GM18526 (cell line): ENCODE measurements around the gene FANK1.

Experiments used
- POLR2A ChIP-seq: IDR thresholded peaks from 3 replicates; pipeline ENCODE4 v1.6.1; 2011; ENCODE audit not compliant: insufficient read length; ENCODE audit errors: extremely low read depth

The FANK1 gene

DNA sequence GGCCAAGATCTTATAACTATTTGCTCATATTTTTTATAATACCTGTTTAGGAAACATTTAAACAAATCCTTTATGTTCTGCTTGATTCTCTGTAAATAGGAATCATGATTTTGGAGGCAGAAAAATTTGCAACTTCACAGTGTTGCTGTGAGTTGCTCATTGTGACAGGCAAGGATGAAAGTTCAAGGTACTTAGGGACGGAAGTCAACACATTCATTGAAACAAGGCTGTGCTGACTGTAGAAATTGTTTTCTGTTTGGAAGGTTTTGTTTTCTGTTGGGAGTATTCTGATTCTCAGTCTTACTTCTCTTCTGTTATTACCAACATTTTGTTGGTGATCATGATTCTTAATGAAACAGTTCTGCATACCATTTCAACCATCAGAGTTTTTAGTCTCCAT is 54.9 kb downstream of the FANK1 start:
- no peak for TF ChIP-seq POLR2A

DNA sequence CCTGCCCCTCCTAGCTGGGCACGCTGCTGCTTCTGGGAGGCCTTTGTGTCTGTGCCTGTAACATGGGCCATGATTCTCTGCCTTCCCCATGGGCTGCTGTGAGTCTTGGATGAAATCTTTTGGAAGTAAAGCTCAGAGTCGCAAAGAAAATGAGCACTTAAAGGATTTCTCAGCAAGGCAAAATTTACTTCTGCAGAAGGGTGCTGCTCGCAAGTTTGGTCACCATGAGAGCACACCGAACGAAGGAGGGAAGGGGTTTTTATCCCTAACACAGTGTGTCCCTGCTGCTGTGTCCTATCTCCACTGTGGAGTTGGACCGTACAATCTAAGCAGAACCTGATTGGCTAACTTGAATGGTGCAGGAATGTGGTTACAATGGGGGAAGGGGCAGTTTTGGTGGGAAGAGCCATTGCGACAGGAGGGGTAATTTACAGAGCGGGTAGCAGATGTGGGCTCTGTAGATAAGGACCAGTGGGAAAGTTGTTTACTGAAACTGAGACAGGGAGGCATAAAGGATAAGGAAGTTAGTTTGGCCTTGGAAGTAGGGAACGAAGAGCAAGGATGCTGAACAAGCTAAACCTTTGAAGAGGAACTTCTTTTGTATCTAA is 57.5 kb downstream of the FANK1 start:
- TF ChIP-seq POLR2A = no peak

DNA sequence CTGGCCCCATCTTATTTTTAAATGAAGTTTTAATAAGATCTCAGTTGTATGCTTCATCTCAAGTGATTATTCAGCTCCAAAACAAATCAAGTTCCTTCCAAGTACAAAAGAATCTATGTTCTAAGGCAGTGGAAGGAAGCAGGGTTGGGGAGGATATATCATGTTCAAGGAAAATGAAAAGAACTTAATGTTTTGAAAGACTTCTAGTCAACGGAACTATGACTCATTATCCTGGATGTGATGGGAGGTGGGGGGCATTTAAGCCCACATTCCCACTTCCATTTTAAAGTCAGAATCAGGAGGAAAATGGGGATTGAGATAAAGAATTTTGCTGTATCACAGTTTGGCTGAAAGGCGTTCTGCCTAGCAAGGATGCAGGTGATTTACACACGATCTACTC is 59.4 kb downstream of the FANK1 start:
- no peak for TF ChIP-seq POLR2A

- TF ChIP-seq POLR2A = no peak
Observed at GRCh38 chr10:125961743-125962142, 65.4 kb downstream of the FANK1 start.

DNA sequence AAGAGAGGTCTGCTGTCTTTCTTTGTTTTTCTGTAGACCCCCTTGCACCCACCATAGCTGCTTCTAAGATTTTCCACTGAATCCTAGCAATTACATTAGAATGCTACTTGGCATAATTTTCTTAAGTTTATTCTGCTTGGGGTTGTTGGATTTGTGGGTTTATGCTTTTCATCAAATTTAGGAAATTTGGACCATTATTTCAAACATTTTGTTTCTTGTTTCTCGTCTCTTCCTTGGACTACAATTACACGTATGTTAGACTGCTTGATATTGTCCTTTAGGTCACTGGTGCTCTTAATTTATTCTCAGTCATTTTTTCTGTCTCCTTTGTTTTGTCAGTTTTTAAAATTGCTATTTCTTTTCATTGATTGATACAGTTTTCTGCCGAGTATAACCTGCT is 65.8 kb downstream of the FANK1 start:
- TF ChIP-seq POLR2A = no peak

DNA sequence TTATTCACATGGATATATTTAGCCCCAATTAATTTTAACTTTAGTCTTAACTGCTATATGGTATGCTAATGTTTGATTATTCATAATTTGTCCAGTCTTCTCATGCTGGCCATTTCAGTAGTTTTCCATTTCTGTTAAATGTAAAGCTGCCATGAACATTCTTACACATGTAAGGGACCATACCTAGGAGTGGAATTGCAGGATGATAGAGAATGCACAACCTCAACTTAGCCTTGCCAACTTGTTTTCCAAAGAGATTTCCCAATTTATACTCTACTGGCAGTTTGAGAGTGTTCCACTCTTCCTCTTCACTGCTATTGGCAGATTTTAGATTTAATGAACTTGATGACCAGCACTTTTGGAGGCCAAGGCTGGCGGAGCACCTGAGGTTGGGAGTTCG is 68.2 kb downstream of the FANK1 start:
- no peak for TF ChIP-seq POLR2A

- TF ChIP-seq POLR2A = no peak
Observed at GRCh38 chr10:125967533-125967932, 71.2 kb downstream of the FANK1 start.

GRCh38 chr10:125976960-125977605 is 80.7 kb downstream of the FANK1 start:
- TF ChIP-seq POLR2A = no peak

DNA sequence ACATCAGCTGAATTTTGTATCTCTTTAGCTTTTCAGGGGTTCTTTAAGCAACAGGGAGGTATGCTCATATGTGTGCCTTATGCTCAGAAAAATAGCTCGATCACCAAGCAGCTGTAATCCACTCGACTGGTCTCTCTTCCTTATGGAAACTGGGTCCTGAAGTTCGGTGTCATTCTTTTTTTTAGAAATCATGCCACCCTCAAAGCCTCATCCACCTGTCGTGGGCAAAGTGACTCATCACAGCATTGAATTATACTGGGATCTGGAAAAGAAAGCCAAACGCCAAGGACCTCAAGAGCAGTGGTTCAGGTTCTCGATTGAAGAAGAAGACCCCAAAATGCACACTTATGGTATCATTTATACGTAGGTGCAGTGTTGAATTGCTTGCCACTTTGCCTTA is 83.6 kb downstream of the FANK1 start:
- TF ChIP-seq POLR2A = no peak

DNA sequence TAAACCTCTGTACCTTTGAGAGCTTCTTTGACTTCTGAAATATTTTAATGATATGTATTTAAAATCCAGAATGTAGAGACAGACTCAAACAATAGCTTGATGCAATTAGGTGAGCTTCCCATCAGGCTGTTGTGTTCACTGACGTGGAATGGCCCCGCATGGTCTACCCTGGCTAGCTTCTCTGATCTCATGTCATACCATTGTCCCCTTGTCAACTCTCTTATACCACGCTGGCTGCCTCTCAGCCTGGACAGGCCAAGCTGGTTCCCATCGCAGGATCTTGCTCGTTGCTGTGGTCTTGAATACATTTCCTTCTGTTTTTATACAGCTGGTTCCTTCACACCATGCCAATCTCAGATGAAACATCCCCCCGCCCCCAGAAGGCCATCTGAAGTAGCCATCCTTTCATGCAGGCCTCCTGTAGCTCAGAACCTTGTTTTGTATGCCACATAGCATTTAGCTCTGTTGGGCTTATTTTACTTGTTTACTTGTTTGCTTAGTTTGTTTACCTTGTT is 84.2 kb downstream of the FANK1 start:
- TF ChIP-seq POLR2A = no peak

GRCh38 chr10:125982260-125982948 is 86.0 kb downstream of the FANK1 start:
- TF ChIP-seq POLR2A = no peak

GRCh38 chr10:125983161-125983560 is 86.8 kb downstream of the FANK1 start:
- no peak for TF ChIP-seq POLR2A

DNA sequence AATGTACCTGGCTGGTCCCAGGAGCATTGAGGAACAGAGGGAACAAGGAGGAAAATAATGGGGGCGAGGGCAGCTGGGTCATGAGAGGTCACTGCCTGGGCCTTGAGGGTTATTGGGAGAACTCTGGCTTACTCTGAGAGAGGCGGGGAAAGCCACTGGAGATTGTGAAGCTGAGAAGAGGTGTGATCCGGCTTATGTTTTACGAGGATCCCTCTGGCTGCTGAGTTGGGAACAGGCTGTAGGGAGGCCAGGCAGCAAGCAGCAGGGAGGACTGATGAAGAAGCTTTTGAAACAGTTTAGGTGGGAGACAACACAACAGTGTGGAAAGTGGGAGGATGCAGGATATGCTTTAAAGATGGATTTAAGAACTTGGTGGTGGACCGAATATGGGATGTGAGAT is 87.3 kb downstream of the FANK1 start:
- no peak for TF ChIP-seq POLR2A

GRCh38 chr10:125984346-125984745 is 88.0 kb downstream of the FANK1 start:
- no peak for TF ChIP-seq POLR2A

DNA sequence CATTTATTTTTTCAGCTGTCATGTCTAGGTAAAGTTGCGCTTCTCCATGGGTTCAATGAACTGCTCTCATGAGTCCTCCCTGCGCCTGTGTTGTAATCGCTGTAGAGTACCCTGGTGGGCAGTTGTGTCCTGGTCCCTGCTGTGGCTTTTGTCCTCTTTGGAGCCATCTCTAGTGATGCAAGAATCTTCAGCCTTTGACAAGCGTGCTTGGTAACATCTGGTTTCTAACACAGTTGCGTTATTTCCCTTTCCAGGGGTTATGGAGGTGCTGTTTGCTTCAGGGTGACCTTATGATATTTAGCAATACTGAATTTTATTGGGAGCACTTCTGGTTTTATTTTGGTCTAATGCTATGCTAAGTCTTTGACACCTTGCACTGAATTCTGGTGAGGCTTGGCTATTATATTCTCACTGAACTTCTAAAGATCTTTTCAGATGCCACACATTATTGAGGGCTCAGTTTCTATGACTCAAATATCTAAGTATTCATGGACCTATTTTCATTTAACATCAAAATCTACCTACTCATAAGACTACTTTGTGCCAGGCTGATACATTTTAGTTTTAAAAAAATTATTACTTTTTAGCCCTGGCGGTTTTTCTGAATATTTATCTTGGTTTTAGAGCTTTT is 88.6 kb downstream of the FANK1 start:
- TF ChIP-seq POLR2A = no peak
